HG02970 (cell line): Measurements from ENCODE around the gene CD58.
A peak's percentile ranks its signal among the peaks of the same experiment; 100 is the strongest.

ENCODE experiments used
- ATAC-seq: cut with Tn5 transposase; IDR thresholded peaks from one replicate; pipeline ENCODE4 v1.9.1; 2021; ENCODE audit warnings: mild to moderate bottlenecking, moderate library complexity, moderate number of reproducible peaks; ENCODE audit not compliant: unreplicated experiment, low FRiP score

CD58 gene

DNA sequence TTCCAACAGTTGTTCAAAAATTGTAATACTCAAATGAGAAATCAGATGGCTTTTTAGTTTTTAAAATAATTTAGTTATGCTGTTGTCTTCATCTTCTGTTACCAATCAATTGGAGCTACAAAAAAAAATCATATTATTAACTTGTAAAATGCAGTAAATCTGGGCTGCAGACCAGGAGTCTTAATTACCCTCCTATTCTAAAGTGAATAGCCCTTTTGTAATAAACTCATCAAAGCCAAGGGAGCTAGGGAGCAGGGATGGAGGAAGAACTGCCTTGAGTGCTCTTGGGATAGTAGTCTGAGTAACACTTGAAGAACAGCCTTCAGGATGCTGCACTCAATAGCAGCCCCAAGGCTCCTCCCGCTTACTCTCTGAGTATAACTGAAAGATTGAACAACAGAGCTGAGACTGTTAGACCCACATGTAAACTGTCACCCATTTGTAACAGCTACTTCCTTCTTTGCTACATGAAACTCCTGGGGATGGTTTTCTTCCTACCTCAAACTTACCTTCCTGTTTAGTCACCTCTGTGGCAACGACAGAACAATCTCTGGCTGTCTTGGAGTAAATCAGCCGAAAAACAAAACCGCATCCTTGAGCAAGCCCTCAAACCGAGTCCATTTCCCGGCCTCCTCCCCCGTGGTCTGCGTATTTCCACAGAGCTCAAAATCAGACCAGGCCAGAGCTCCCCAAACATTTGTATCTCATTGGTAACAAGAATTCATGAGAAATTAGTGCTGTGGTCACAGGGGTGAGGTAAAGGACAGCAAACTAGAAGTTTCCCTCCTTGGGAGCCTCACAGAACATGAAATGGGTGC is 55.9 kb downstream of the CD58 start:
- peak; percentile 55 for ATAC-seq

DNA sequence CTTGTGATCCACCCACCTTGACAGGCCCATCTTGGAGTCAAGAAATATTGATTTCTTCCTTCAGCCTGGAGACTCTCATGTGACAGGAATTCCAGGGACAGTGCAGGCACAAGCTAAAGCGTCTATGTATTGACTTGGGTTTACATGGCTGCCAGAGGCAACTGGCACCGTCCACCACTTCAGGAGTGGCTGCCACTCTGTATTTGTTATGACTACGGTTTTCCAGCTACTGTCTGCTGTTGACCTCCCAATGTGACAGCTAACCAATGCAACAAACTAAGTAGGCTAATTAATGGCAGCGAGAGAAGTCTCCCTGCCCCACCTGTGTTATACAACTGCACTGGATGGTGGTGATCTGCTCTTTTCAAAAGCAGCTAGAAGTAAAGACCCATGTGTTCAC is 56.9 kb downstream of the CD58 start:
- no peak for ATAC-seq

DNA sequence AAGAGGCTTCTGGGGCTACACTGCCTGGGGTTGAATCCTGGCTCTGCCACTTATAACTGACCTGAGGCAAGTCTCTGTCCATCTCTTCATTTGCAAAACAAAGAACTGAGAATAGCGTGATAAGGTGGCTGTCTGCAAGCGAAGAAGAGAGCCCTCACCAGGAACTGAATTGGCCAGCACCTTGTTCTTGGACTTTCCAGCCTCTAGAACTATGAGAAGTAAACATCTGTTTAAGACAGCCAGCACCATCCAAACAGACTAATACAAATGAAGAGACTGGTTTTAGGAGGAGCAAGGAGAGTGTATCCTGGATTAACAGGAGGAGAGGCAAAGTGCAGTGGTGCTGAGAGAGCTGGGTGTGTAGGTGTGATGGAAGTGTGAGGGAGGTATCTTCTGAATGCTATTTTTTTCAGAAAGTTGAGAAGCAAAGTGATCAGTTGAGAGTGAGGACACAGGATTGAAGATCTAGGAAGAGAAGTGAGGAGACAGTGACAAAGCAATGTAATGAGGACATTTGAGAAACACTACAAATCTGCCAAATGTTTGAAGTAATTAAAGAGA is 59.3 kb downstream of the CD58 start:
- no peak for ATAC-seq

DNA sequence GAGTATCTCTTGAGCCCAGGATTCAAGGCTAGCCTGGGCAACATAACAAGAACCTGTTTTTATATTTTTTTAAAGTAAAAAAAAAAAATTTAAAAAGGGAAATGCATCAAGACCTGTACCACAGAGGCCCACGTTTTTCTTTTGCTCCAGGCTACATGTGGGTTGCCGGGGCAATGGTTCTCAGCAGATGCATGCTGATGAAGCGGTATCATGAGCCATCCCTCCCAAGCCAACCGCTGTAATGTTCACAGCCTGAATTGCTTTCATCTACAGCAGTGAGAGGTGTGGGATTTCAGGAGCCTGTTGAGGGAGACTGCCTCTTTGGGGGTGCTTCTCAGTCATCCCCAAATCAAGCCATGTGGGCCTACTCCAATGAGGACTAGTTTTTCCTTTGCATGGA is 60.5 kb downstream of the CD58 start:
- no peak for ATAC-seq

DNA sequence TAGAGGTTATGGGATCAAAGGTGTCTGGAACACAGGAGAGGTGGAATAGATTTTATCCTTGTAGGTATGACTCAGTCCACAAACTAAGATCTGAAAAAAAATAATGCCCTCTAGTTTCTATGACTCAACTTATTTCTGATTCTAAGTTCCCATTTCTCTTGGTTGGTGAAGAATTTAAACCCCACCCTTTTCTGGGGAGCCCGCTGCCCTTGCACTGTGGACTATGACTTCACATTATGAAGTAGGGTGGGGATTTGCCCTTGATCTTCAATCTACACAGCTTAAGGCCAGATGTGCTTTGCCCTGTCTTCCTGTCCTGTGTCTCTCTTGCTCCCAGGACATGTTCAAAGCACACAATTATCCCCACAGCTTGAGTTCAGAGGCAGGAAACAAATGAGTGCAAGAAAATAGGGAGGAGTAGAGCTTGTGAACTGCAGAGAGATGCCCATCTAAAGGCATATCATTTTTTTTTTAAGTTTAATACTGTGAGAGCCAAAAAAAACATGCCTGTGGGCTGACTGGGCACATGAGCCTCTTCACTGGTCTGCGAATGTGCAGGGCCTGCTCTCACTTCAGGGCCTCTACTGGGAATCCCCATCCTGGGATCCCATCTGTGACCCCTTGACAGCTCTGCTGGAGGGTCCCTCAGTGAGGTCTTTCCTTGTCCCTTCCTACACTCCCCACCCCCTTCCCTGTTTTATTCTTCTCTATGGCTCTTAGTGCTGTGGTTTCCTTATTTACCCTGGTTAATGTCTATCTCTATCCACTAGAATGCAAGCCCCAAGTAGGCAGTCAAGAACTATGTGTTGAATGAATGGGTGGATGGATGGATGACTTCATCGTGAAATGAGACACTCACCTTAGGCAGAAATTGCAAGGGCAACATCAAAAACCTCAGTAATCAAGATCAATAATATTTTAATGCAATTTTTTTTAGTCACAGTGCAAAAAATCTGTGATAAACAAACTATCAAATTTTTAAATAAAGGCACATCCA is 61.5 kb downstream of the CD58 start:
- ATAC-seq: no peak

DNA sequence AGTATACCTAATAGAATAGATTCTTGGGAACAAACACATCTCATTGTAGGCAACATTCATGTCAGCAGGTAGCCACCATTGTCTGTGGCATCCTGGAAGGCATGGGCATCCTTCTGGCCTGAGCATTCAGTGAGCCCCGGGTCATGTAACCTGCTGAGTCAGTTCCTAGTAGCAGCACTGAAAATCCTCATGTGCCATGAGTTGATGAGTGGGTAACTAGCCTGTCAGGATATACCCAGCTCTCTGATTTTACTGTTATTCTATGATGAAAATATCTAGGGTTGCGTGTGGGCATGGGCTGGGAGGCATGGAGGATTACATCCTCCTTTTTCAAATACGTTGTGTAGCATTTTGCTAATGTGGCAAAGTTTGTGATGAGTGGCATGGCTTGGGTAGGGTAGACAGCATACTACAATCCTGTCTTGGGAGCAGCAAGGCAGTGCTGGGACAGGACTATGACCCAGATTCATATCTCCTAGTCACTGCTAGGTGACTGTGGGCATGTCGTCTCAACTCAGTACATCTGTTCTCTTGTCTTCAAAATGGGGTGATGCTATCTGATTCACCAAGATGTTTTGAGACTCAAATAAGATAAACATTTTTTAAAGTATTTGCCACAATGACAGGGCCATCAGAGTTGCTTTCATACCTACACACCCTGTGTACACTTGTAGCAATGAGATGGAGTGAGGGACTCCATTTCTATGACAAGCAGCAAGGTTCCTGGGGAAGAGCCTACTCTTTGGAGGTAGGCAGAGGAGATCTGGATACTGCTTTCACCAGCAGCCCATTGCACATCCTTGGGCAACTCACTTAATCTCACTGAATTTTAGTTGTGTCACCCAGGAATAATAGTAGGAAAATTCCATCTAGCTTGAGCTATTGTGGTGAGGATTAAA is 62.5 kb downstream of the CD58 start:
- no peak for ATAC-seq

DNA sequence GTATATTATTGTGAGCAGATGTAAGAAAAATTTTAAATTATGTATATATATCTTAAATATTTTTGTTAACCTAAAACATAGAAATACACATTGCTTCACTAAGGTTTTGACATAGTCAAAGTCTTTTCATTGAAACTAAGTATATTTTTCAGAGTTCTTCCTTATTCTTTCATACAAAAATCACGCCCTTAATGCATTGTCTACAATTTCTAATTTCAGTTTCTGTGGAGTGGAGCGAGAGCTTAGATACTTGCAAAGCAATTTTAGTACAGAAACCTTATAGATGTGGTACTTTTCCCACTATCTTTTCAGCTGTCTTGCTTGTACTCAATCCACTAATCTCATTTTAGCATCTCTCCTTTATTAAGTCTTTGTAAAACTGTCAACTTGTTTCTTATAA is 63.2 kb downstream of the CD58 start:
- no peak for ATAC-seq

DNA sequence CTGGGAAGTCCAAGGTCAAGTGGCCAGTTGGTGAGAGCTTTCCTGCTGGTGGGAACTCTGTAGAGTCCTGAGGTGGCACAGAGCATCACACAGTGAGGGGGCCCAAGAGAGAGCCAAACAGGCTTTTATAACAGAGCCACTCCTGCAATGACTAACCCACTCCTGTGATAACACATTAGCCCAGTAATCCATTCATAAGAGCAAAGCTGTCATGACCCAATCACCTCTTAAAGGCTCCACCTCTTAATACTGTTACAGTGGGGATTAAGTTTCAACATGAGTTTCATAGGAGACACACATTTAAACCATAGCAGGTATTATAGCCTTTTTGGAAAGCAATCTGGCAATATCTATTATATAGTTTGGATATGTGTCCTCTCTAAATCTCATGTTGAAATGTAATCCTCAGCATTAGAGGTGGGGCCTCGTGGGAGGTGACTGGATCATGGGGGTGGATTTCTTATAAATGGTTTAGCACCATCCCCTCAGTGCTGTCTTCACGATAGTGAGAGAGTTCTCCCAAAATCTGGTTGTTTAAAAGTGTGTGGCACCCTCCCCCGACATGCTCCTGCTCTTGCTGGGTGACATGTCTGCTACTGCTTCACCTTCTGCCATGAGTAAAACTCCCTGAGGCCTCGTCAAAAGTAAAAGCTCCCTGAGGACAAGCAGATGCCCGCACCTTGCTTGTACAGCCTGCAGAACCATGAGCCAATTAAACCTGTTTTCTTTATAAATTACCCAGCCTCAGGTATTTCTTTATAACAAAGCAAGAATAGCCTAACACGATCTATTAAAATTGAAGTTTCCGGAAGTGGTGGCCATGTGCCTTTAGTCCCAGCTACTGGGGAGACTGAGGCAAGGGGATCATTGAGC is 64.5 kb downstream of the CD58 start:
- no peak for ATAC-seq

DNA sequence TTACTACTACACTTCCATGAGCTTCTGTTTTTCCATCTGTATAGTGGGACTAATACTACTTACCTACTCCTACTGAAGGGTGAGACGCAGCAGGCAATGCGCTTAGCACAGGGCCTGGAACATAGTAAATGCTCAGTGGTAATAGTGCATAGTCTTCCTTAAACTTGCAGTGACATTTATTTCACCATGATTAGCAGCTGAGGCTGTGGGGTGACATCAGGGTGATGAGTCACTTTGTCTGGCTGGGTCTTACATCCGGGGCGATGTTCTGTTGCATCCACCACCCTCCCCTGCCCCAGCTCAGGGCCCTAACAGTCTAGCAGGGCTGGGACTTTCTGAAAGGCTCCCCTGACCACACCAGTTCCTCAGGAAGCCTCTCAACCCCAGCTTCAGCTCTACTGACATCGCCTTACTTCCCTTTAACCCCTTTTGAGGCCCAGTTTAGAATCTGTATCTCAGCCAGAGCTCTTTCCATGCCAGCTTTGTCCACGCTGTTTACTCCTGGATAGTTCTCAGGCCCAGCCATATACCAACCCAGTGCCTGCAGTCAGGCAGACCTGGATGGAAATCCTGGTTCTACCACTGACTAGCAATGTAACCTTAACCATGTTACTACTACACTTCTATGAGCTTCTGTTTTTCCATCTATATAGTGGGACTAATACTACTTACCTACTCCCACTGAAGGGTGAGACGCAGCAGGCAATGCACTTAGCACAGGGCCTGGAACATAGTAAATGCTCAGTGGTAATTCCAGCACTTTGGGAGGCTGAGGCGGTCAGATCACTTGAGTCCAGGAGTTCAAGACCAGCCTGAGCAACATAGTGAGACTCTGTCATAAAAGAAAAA is 66.3 kb downstream of the CD58 start:
- ATAC-seq: peak; percentile 76

DNA sequence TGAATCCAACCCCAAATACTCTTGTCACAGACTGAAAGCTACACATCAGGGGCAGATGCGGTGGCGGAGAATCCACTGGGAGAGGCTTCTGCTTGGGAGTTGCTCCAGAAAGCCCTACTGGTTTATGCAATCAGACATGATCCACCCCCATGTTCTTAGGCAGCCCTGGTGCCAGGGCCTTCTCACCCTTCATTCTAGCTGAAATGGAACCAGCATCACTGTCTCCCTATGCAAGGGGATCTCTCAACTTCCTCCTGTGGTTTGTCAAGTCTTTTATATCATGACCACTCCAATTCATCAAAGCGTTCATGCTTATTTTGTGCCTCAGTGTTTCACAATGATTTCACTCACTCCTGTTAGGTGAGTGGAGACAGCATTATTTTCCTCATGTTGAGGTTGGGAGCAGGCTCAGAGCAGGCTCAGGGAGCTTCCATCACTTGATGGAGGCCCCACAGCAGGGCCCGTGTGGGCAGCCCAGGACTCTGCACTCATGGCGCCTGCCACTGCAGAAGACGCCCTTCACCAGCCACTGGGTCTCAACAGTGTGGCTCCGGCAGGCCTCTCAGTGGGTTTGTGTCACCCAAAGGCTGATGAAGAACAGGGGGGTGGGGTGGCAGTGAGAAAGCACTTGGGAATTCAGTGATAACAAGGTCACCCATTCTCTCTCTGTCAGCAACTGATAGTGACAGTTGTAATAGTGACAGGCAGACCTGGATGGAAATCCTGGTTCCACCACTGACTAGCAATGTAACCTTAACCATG is 67.1 kb downstream of the CD58 start:
- ATAC-seq: peak; percentile 10

DNA sequence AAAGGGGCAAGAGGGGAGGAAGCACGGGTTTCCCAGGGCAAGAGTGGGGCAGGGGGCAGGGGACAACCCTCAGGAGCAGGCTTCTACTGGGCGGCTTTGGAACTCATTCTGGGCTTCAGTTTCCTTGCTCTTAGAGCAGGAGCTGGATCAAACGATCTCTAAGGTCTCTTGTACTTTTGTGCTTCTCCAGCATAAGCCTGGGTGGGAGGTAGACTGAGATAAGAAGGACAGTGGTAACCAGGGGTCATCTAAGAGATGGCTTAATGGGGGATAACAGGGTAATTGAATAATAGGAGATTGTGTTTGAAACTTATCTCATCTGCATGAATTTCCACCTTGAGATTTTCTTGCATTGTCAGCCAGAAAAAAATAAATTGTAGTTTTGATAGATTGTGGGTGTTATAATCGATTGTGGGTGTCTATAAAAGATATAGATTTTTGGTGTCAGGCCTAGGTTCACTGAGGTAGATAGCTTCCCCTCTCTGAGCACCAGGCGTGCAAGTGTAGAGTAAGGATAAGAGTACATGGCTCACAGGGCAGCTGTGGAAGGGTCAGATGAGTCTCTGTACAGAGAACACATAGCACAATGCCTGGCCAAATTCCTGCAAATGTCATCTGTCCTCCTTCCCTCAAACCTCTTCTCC is 68.0 kb downstream of the CD58 start:
- no peak for ATAC-seq

DNA sequence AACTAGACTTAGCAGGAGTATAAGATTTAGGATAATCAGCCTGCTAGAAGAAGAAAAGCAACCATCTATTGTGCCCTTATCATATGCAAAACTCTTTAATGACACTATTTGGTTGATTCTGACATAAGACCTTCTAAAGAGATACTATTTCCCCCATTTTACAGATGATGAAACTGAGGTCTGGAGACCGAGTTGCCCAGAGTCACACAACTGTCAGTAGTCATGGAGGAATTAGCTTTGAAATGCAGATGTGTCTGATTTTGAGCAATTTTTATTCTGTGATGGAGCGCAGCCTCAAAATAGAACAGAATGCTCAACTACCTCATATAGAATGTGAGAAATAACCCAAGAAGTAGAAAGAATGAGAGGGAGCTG is 69.0 kb downstream of the CD58 start:
- ATAC-seq: no peak

DNA sequence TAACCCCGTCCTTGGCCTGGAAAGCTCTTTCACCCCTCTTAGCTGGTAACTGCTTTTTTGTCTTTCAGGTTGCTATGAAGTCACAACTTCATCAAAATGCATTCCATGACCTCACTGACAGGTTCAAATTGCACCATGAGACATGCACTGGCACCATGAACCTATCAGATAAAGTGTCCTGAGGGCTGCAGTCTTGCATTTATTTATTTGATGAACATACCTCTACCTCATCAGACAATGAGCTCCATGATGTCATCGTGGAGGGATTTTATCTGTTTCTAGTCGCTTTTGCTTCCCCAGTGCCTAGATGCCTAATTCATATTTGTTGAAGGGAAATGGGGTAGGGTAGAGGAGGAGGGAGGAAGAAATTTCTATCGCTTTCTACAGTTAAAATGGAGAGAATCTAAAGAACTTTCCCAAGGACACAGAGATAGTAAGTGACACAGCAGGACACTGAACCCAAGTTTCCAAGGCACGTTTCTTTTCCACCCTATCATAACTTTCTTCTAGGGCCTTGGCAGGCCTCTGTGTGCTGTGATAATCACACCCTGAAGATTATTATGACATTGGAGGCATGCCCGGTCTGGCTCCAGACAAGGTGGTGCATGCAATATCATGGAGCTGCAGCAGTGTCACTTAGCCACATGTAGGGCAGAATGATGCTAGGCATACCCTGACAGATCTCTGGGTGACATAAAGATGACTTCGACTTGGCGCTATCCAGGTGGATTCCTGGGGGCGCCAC is 69.5 kb downstream of the CD58 start:
- no peak for ATAC-seq

DNA sequence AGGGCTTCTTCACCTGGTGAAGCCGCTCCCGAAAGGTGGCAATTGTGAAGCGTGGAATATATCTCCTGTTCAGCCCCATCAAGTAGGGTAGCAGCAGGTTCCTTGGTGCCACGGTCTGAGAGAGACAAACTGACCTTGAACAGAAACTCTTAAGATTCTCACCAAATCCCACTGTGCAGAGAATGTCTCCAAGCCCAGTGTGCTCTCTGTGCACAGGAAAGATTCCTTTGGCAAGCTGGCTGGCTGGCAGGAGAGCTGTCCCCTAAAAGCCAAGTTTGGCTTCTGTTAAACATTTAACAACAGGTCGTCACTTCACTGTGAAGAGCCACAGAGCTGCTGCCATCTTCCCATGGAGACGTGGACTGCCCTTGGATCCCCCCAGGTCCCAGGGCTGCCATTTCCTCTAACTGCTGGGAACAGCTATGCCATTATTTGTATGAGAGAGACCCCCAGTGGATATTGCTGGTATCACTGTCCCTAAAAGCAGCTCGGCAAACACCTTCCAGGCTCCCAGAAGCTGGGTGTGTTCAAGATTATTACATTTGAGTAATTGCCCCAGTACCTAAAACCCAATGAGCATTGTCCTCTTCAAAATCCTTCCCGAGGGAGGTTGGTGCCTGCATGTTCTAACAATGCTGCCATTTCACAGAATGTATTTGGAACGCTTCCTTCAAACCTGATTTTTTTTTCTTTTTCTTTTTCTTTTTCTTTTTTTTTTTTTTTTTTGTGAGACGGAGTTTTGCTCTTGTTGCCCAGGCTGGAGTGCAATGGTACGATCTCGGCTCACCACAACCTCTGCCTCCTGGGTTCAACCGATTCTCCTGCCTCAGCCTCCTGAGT is 71.8 kb downstream of the CD58 start:
- no peak for ATAC-seq

DNA sequence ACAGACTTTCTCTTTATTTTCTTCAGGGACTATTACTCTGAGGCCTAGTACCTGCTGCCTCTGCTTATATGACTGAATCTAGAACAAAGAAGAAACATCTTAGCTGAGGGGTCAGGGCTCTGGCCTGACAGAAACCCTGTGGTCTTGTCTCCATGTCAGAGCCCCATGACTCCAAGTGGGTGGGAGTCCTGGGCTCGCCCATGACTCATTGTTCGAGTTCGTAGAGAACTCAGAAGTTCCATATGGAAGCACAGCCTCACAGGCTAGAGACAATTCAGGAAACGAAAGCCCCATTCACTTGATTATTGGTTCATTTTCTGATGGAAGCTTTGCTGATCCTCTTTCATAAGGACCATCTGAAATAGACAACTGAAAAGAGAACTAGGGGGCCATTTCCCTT is 73.2 kb downstream of the CD58 start:
- no peak for ATAC-seq

DNA sequence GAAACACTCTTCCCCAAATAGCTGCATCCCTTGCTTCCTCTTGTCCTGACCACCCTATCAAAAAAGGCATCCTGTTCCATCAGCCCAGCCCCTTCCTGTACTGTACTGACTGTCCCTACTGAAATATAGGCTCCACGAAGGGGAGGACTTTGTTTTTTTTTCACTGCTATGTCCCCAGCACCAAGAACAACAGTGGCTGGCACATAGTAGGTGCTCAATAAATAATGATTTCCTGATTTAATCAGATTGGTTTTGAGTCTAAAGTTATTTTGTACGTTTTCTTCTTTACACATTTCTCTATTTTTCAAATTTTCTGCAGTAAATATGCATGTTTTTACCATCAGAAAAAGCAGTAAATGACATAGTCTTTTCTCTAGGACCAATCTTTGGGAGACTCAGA is 73.9 kb downstream of the CD58 start:
- no peak for ATAC-seq
